ENCODE data around the gene ZDHHC19.

DNA sequence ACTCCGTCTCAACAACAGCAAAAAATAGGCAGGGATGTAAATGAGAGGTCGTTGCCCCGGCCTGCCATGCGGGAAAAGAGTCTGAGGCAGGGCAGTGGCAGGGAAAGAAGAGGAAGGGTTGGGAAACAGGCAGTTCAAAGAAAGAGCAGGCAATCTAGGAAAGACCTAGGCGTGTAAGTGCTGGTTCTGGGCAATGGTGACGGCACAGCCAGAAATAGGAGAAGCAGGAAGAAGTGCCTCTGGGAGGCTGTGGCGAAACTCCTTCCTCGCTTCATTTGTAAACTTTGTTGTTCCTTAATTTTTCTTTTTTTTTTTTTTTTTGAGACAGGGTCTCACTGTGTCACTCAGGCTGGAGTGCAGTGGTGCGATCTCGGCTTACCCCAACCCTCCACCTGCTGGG lies 9.4 kb upstream of the ZDHHC19 start:
- TF ChIP-seq TAF1 (IDR thresholded peaks at IDR 0.05; ENCODE audit: borderline replicate concordance, low read depth, low read length) (no peak), POLR2A (IDR thresholded peaks at IDR 0.05; ENCODE audit: low read depth, low read length) (no peak), POLR2AphosphoS5 (IDR thresholded peaks at IDR 0.05; ENCODE audit: low read depth, low read length) (no peak)

Data from GM12892 (cell line).